Stimulated activated naive CD8-positive, alpha-beta T cell treated with anti-CD3 and anti-CD28 coated beads, Interleukin-15, Interleukin-2, amounts not matched to agents 100 ng/mL and 50 ng/mL, for 24 hours (primary cell): Measurements from ENCODE around the gene PSMD3.

Experiments
- H3K27ac Mint-ChIP-seq: one replicate; pipeline ENCODE4 v1.8.0; 2021; ENCODE audit warnings: mild to moderate bottlenecking, mixed read lengths
- H3K27me3 Mint-ChIP-seq: one replicate; pipeline ENCODE4 v1.8.0; 2021; ENCODE audit warnings: mixed read lengths
- H3K36me3 Mint-ChIP-seq: one replicate; pipeline ENCODE4 v1.8.0; 2021; ENCODE audit warnings: low read depth, mixed read lengths
- H3K4me1 Mint-ChIP-seq: one replicate; pipeline ENCODE4 v1.8.0; 2021; ENCODE audit warnings: low read depth, mixed read lengths
- H3K4me3 Mint-ChIP-seq: one replicate; pipeline ENCODE4 v1.8.0; 2021; ENCODE audit warnings: mild to moderate bottlenecking, mixed read lengths
- H3K9me3 Mint-ChIP-seq: one replicate; pipeline ENCODE4 v1.8.0; 2021; ENCODE audit warnings: mixed read lengths

Gene PSMD3

DNA sequence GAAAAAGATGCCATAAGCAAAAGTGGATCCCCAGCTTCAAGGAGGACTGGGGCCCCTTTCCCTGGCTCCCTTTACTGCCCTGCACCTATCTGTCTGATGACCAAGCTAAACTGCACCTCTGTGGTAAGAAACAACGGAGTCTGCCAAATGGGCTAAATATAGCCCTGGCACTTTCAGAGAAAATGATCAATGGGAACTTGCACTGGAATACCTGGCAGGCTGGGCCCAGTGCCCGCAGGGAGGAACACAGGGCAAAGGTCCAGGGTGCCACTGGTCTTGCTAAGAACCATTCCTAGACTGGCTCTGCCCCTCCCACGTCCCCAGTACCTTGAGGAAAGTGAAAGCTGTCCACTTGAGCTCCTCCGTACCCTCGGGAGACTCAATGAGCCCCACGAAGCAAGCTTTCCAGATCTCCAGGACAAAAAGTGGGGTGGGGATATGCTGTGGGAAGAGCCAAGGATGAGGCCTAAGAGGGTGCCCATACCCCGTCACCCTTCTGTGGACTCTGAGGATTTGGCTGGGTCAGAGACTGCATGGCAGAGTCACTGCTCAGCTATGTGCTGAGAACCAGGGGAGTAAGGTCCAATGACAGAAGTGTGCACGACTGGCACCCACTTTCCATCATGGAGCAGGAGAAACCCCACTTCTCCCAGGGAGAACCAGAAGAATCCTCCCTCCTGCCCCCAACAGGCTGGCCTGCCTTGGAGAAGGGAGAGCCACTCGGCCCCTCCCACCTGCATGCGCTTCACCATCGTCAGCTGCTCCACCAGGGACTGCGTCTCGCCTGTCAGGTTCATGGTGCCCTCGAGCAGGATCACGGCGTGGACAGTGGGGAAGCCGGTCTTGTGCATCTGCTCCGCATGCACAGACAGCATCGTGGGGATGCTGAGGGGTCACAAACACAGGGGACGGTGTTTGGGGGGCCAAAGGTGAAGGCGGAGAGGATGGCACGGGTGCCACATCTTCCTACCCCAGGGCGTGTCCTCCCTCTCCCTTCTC, 52.0 kb downstream of the PSMD3 start:
- Mint-ChIP-seq H3K36me3 (peaks cover 51% of the 10 kb centered on the region), H3K27ac (no peak overlapping the region)

DNA sequence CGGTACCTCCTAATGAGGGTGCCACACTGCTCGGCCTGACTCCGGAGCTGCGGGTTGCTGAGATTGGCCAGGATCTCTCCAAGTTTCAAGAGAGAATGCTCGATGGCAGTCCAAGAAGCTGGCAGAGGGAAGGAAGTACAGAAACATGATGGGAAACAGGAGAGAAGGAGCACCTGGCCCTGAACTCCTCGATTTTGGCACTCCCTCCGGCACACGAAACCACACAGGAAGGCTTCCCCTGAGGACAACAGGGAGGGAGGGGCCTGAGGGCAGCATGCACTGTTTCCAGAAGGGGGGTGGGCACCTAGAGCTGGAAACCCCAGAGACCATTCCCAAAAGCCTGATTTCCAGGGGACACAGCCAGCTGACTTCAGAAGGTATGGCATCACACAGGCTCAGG, 52.7 kb downstream of the PSMD3 start:
- Mint-ChIP-seq H3K36me3 (peaks cover 51% of the 10 kb centered on the region), H3K4me3 (no peak overlapping the region), H3K4me1 (no peaks in the 10 kb centered on the region), H3K9me3 (no peaks in the 10 kb centered on the region), H3K27me3 (no peaks in the 10 kb centered on the region), H3K27ac (no peak overlapping the region)

More for the DNA sequence above, 52.0 kb downstream of the PSMD3 start:
- Mint-ChIP-seq H3K27me3 (no peaks in the 10 kb centered on the region), H3K4me3 (no peak overlapping the region), H3K9me3 (no peaks in the 10 kb centered on the region), H3K4me1 (no peaks in the 10 kb centered on the region)

DNA sequence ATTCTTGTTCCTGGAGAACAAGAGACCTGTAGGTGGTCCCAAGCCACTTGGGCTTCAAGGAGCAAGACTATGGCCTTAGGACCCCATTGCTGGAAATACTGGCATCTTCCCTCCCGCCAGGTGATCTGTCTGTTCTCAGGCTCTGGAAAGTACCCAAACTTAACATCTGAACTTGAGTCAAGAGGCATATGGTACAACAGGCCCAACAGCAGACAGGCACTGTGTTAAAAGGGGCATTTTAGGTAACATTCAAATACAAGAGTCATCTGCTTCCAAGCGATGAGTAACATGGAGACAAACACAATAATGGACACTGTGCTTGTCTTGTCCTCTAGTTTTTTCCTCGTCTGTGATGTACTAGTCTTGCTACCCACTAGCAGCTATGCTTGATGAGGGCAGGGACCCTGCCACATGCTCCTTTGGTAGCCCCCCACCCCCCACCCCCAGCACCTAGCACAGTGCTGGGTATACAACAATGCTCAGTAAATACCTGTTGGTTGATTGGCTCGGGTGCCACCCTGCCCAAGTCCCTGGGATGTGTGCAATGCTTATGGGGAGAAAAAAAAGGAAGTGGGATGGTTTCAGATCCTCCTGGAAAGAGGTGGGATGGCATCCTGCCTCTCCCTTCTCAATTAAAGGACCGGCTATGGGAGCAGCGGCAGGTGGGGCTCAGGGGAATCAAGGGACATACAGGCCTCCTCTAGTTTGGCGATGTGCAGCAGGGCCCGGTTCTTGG, 54.0 kb downstream of the PSMD3 start:
- H3K9me3 Mint-ChIP-seq: no peaks in the 10 kb centered on the region
- H3K36me3 Mint-ChIP-seq: peaks cover 54% of the 10 kb centered on the region
- H3K4me1 Mint-ChIP-seq: no peaks in the 10 kb centered on the region
- no peak overlapping the region for H3K4me3 Mint-ChIP-seq
- no peaks in the 10 kb centered on the region for H3K27me3 Mint-ChIP-seq
- no peak overlapping the region for H3K27ac Mint-ChIP-seq

DNA sequence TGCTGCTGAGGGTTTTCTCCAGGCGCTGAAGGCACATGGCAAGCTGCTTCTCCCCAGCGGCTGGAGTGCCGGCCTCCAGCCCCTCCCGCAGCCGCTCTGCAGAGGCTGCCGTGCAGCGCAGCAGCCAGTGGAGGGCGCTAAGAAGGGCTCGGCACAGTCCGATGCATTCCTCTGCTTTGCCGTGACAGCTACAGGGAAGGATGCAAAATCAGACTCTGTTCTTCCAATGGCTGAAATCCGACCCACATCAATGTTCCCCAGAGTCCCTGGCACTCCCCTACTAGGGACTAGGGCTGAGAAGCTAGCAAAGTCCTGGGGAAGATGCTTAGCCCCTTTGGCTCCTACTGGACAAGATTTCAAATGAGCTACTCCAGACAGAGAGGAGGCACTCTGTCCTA, 54.6 kb downstream of the PSMD3 start:
- no peak overlapping the region for H3K4me3 Mint-ChIP-seq
- no peaks in the 10 kb centered on the region for H3K4me1 Mint-ChIP-seq
- H3K36me3 Mint-ChIP-seq: peaks cover 50% of the 10 kb centered on the region
- no peaks in the 10 kb centered on the region for H3K9me3 Mint-ChIP-seq
- H3K27ac Mint-ChIP-seq: no peak overlapping the region
- H3K27me3 Mint-ChIP-seq: no peaks in the 10 kb centered on the region

DNA sequence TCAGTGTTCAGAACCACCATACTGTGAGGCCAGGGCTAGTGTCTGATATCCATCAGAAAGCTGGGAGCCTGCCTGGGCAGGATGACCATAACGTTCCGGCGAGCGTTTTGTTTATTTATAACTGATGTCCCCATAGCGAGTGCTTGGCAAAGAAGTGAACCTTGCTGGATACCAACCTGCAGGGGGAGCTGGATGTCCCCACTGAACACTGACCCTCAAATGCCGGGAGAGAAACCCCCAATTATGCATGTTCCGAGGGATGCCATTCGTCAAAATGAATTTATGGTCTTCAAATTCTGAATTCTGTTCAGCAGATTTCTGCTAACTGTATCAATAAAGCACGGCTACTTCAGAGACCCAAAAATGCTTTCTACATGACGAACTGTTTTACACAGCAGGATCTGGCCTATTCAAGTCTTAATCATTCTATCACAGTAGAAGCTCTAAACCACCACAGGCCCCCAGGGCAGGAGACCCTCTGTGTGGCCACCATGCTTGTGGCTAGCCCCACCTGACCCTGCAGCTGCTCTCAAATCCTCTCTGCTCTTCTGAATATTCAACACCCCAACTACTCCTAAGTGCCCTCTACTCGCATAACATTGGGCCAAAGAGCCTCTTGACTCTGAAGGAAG, 58.4 kb downstream of the PSMD3 start:
- Mint-ChIP-seq H3K27me3 (no peaks in the 10 kb centered on the region), H3K36me3 (peaks cover 33% of the 10 kb centered on the region), H3K4me3 (no peak overlapping the region), H3K9me3 (no peaks in the 10 kb centered on the region), H3K4me1 (no peaks in the 10 kb centered on the region), H3K27ac (no peak overlapping the region)

DNA sequence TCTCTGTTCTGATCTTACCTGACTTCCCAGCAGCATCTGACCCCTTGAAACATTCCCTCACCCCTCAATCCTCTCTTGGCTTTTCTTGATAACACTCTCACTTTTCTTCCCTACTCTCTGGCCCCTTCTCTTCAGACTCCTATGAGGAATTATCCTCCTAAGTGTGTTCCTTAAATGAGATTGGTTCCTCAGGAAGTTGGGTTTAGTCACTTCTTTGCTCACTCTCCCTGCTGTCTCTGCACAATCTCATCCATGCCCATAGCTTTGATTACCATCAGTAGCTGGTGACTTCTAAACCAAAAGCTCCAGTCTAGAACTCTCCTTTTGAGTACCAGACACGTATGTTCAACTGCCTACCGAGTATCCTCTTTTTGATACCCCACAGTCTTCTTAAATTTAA, 60.6 kb downstream of the PSMD3 start:
- no peak overlapping the region for H3K27ac Mint-ChIP-seq
- H3K36me3 Mint-ChIP-seq: peaks cover 18% of the 10 kb centered on the region
- H3K27me3 Mint-ChIP-seq: no peaks in the 10 kb centered on the region
- H3K4me3 Mint-ChIP-seq: no peak overlapping the region
- no peaks in the 10 kb centered on the region for H3K4me1 Mint-ChIP-seq
- no peaks in the 10 kb centered on the region for H3K9me3 Mint-ChIP-seq
